Ecto neural progenitor cell (in vitro differentiated cells): Measurements from ENCODE around the gene MMP28.
A peak's percentile ranks its signal among the peaks of the same experiment; 100 is the strongest.
"Not testable (repeated sequence)": the region's sequence is repeated elsewhere in the genome, so short reads cannot be mapped to it uniquely, and the experiment has no call there.

Experiments used
- DNase-seq: peaks from one replicate; pipeline ENCODE4 v3.0.0-alpha.2; 2018; ENCODE audit warnings: low spot score

Gene MMP28

DNA sequence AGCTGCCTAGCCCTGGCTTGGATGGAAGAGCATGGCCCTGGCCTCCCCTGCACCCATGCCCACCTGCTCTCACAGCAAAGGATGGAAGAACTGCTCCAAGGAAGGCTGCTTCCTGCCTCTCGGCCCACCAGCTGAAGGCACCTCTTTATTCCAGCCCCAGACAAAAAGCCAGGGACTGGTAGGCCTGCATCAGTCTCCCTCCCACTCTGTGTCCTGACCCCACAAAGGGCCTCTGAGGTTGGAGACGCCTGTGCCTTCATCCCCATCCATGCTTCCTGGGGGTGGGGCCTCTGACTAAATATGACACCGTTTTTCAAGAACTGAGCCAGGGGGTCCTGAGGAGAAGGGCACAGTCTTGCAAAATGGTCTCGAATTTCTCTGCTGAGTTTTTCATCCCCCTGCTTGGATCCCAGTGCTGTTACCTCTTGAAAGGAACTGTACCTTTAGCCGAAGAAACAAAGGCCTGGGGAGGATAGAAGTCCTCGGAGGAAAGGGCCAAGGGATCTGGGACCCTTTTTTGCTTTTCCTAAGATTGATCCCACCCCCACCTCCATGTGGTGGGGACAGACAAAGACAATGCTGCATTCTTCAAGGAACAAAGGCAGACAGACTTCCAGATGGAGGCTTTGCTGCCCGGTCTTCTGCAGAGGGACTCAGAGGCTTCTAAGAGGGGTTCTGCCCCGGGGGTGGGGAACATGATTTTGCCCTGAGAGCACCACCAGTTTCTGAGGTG, 29.5 kb downstream of the MMP28 start:
- DNase-seq, result no peak

DNA sequence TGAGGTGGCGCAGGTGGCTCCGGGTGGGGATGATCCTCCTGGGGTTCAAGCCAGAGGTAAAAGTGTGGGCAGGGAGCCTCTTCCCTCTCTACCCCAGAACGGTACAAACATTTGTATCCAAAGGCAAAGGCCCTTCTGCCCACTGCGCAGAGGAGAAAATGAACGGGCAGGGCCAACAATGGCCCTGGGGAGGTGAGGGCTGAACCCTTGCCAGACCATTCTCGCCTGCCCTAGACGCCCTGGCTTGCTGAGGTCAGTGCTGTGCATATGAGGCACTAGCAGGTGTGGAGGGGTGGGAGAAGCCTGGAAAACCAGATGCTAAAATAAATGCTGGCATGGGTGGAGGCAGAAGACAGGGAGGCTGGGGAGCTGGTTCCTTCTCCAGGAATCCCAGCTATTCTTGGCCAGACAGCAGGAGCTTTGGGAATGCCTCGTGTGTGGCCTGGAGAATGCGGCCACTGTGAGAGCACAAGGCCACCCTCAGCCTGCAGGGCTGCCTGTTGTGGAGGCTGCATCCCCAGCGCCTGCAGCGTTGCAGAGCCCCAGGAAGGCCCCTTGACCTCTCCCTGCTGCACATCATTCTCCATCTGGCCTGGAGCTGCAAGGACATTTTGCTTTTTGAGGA, 30.2 kb downstream of the MMP28 start:
- DNase-seq, result no peak

- DNase-seq, result peak; percentile 98
Observed at GRCh38 chr17:35764123-35764991, 31.1 kb downstream of the MMP28 start.

GRCh38 chr17:35763767-35764122, 31.7 kb downstream of the MMP28 start:
- DNase-seq, result no peak

DNA sequence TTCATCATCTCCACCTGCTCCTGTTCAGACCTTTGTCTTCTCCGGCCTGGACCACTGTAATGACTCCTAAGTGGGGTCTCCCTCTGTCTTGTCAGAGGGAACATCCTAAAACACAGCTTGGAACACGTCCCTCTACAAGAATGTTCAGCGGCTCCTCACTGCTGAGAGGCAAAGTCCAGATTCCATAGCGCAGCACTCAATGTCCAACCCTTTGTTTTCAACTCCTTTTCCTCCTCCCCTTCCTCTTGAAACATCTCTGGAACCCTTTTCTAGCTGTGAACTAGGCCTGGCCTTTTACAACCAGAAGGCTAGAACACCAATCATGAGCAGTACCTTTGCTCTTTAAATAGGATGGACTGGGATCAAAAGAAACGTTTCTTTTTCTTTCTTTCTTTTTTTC, 33.8 kb downstream of the MMP28 start:
- no peak for DNase-seq

DNA sequence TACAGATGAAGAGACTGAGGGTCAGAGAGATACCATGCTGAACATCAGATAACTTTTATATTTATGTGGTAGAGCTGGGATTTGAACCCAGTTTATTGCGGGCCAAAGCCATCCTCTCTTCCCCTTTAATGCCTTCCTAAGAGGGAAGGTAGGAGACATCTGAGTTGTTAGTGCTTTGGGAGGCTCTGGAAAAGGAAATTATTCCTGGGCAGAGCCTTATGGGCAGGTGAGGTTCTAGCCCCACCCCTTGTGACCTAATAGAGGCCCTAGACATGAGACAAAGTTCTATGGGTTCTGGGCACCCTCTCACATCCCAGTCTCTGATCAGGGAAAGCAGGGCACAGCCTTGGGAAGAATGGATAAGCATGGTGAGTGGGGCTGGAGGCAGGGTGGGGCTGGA, 34.9 kb downstream of the MMP28 start, which contains the start of gene C17orf50:
C17orf50 (plus strand) TSS at position 301 of the 400 bp plus-strand sequence; CDS start at position 356, 55 bp downstream.
- DNase-seq, result no peak

- DNase-seq, result no peak
Observed at GRCh38 chr17:35757243-35757642, 38.2 kb downstream of the MMP28 start.

DNA sequence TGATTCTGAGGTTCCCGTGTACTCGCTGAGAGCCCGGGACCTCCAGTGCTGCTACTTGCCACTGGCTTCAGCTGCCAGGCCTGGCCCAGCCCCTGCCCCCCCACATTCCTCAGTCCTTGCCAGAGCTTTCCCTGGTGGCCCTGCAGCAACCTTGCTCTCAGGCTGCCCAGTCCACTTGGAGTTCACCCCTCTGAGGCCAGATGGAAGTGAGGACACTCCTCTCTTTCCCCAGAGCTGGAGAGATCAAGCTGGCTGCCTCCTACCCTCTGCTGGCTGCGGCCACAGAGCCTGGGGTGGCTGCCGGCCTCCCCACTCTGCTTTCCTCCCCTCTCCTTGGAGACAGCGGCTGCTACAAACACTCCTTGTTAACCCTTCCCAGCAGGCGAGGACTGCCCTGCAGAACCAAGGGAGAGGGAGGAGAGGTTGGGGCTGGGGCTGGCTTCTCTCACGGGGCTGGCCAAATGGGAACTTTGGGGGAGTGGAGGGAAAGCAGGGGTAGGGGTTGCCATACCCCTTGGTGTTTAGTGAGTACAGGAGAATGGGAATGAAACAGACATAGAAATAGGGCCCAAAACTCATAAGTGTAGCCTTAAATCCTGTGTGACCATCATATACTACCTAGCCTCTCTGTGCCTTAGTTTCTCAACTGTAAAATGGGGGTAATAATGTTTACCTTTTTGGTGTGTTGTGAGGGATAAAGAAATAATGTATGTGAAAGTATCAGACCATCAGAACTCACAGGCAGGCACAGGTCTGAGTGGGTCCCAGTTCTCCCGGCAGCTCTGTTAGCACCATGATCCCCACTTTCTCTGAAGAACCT, 42.3 kb downstream of the MMP28 start, which contains the start of gene GAS2L2:
GAS2L2 (minus strand) TSS at position 295 of the 820 bp plus-strand sequence. CDS start 389 bp downstream, outside the sequence.
- DNase-seq, result no peak

GRCh38 chr17:35752471-35752870, 43.0 kb downstream of the MMP28 start:
- no peak for DNase-seq

DNA sequence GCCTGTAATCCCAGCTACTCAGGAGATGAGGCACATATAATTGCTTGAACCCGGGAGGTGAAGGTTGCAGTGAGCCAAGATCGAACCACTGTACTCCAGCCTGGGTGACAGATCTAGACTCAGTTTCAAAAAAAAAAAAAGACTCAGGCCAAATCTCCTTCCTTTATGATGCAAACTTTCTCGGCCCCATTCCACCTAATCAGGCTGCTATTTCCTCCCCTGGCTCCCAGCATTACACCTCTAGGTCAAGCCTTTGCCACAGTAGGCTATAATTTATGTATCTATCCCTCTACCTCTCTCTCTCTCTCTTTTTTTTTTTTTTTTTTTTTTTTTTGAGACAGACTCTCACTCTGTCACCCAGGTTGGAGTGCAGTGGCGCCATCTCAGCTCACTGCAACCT, 43.9 kb downstream of the MMP28 start:
- not testable (repeated sequence) for DNase-seq

- no peak for DNase-seq
Observed at GRCh38 chr17:35750526-35751395, 44.7 kb downstream of the MMP28 start.

- peak; percentile 77 for DNase-seq
Observed at GRCh38 chr17:35749560-35750412, 45.7 kb downstream of the MMP28 start.

DNA sequence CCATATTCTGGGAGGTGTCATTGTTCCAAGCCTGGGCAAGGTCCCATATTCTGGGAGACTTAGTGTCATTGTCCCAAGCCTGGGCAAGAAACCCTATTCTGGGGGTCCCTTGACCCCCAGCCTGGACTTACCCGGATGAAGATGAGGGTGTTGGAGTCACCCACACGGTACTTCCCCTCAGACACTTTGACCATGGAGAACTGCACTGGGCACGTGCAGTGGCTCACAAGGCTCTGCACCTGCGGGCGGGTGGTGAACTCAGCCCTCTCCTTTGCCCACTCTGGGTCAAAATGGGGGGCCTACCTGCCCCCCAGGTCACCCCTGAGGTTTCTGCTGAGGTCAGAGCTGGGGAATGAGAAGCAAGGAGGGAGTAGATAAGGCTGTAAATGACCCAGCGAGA, 46.5 kb downstream of the MMP28 start:
- no peak for DNase-seq

DNA sequence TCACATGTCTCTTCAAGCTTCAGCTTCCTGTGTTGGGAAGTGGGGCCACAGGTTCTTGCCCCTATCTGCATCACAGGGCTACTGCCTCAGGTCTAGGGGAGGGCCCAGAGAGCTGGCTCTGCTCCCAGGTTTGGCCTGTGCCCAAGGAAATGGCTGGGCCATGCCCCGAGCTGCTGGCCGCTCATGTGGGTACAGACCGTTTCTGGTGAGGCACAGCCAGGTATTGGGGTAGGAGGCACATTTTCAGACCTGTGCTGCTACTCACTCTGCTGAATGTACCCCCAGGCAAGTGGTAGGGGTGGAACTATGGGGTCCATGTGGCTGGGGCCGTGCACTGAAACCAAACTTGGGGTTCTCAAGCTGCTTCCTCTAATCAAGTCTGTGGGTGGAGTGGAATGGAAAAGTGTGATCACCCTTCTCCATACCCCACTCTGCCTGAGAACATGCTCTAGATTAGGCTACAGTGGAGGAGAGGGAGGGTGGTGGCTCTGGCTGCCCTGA, 47.0 kb downstream of the MMP28 start:
- DNase-seq, result no peak

GRCh38 chr17:35747540-35748017, 47.9 kb downstream of the MMP28 start:
- DNase-seq, result peak; percentile 89

- DNase-seq, result no peak
Observed at GRCh38 chr17:35745749-35746320, 49.6 kb downstream of the MMP28 start.

- DNase-seq, result no peak
Observed at GRCh38 chr17:35745246-35745645, 50.2 kb downstream of the MMP28 start.

DNA sequence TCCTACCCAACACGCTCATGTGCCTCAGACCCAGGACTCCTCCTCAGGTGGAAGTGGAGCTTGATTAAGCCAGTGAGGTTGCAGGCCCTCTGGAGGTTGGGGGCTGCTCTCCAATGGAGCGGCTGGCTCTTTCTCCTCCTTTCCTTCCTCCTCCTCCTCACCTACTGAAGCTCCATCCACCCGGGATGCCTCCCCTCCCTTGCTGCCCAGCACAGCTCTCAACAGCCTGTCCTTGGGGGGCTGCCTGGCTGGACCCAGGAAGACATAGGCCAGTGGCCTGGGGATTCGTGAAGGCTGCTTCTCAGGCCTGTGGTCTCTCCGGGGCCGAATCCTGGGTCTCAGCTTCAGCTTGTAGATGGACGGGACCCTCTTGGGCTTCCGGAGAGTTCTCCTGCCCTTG, 50.6 kb downstream of the MMP28 start:
- DNase-seq, result no peak
